ENCODE measurements around the gene AFDN.
"Not testable (repeated sequence)": the region's sequence is repeated elsewhere in the genome, so short reads cannot be mapped to it uniquely, and the experiment has no call there.

The AFDN gene

DNA sequence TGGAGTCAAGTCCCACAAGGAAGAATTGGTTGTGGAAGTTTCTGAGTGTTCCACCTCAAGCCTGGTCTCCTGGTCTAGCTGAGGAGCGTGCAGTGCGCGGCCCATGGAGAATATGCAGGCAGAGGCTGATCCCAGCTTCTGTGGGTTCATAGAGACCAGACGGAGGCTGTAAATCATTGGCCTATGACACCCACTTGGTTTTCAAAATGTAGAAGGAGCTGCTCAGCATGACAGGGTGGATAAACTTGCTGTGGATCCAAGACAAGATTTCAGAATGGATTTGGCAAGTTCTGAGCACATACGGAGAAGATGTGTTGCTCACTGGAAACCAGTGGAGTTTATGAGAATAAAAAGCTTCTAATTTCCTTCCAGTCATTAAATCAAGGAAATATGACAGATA is 171.5 kb downstream of the AFDN start:
- TF ChIP-seq, protein P1, sequence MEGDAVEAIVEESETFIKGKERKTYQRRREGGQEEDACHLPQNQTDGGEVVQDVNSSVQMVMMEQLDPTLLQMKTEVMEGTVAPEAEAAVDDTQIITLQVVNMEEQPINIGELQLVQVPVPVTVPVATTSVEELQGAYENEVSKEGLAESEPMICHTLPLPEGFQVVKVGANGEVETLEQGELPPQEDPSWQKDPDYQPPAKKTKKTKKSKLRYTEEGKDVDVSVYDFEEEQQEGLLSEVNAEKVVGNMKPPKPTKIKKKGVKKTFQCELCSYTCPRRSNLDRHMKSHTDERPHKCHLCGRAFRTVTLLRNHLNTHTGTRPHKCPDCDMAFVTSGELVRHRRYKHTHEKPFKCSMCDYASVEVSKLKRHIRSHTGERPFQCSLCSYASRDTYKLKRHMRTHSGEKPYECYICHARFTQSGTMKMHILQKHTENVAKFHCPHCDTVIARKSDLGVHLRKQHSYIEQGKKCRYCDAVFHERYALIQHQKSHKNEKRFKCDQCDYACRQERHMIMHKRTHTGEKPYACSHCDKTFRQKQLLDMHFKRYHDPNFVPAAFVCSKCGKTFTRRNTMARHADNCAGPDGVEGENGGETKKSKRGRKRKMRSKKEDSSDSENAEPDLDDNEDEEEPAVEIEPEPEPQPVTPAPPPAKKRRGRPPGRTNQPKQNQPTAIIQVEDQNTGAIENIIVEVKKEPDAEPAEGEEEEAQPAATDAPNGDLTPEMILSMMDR (IDR thresholded peaks at IDR 0.05; ENCODE audit: low read depth, low read length), result no peak
- no peak overlapping the region for H3K4me3 ChIP-seq (ENCODE audit: low read depth, low read length)

DNA sequence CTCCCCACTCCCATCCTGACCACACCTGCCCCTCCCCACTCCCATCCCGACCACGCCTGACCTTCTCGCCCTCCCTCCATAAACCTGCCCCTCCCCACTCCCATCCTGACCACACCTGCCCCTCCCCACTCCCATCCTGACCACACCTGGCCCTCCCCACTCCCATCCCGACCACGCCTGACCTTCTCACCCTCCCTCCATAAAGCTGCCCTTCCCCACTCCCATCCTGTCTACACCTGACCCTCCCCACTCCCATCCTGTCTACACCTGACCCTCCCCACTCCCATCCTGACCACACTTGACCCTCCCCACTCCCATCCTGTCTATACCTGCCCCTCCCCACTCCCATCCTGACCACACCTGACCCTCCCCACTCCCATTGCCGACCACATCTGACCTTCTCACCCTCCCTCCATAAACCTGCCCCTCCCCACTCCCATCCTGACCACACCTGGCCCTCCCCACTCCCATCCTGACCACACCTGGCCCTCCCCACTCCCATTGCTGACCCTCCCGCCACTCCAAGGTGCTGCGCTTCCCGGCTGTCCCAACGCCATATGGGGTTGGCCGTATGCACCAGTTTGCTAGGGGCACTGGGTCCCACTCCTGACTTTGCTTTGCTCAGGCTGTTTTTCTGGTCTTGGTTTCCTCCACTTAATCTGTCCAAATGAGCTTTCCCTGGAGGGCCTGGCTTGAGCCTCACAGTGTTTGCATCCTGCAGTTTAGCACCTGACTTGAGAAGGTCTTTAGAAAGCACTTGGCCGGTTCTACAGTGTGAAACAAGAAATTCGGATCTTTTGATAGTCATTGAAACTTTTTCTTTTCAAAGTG is 173.7 kb downstream of the AFDN start:
- H3K4me3 ChIP-seq (ENCODE audit: low read depth, low read length), result no peak overlapping the region
- TF ChIP-seq, protein P1 (IDR thresholded peaks at IDR 0.05; ENCODE audit: low read depth, low read length), result no peak

- no peak overlapping the region for H3K4me3 ChIP-seq (ENCODE audit: low read depth, low read length)
- TF ChIP-seq, protein P1 (IDR thresholded peaks at IDR 0.05; ENCODE audit: low read depth, low read length), result no peak
These were observed 174.3 kb downstream of the AFDN start for GRCh38 chr6:168001029-168001332.

GRCh38 chr6:168001514-168001913 is 174.8 kb downstream of the AFDN start:
- H3K4me3 ChIP-seq (ENCODE audit: low read depth, low read length), result not testable (repeated sequence)

DNA sequence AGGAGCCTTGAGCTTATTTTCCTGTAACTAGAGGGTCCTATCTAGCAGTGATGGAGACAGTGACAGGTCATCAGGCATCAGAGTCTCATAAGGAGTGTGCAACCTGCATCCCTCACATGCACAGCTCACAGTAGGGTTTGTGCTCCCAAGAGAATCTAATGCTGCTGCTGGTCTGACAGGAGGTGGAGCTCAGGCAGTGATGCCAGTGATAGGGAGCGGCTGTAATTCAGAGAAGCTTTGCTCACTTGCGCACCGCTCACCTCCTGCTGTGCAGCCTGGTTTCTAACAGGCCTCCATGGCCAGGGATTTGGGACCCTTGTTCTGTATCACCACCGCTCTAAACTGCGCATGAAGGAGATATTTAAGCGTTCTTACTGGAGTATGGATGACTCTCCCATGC is 176.1 kb downstream of the AFDN start:
- TF ChIP-seq, protein P1 (IDR thresholded peaks at IDR 0.05; ENCODE audit: low read depth, low read length), result no peak
- H3K4me3 ChIP-seq (ENCODE audit: low read depth, low read length), result no peak overlapping the region

GRCh38 chr6:168004023-168004422 is 177.3 kb downstream of the AFDN start:
- H3K4me3 ChIP-seq (ENCODE audit: low read depth, low read length), result no peak overlapping the region
- TF ChIP-seq, protein P1 (IDR thresholded peaks at IDR 0.05; ENCODE audit: low read depth, low read length), result no peak

DNA sequence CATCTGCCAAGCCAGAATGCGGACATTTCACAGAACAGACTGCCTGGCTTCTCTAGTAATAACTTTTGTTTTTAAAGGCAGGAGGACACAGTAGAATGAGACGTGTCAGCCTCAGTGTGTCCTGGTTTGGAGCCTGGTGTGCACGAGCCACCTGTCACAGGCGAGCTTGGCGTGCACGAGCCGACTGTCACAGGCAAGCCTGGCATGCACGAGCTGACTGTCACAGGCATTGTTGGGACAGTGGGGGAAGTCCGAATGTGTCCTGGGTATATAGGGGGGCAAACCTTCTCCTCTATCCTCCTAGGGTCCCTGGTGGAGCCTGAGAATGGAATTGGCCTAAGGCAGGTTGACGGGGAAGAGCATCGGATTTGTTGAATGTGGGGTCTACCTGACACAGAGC is 178.2 kb downstream of the AFDN start:
- TF ChIP-seq, protein P1 (IDR thresholded peaks at IDR 0.05; ENCODE audit: low read depth, low read length), result no peak
- no peak overlapping the region for H3K4me3 ChIP-seq (ENCODE audit: low read depth, low read length)

- no peak overlapping the region for H3K4me3 ChIP-seq (ENCODE audit: low read depth, low read length)
- TF ChIP-seq, protein P1 (IDR thresholded peaks at IDR 0.05; ENCODE audit: low read depth, low read length), result no peak
These were observed 179.1 kb downstream of the AFDN start for GRCh38 chr6:168005796-168006195.
